ENCODE results near the gene TNFRSF6B.
"Not testable (repeated sequence)": the region's sequence is repeated elsewhere in the genome, so short reads cannot be mapped to it uniquely, and the experiment has no call there.

TNFRSF6B gene
- 0 reads per million in 3 donors for total RNA-seq

GRCh38 chr20:63696628-63697356 is at the start of gene TNFRSF6B:
TSS of gene TNFRSF6B (plus strand) at chr20:63696652. CDS start at chr20:63696768, 116 bp downstream.
- Histone ChIP-seq H3K4me1 (ENCODE audit: control insufficient read depth, insufficient read depth, low read length, poor library complexity, severe bottlenecking) (peaks cover 32% of the 10 kb centered on the region), H3K9me3 (ENCODE audit: control insufficient read depth, low read length) (no peaks in the 10 kb centered on the region), H3K27ac (ENCODE audit: insufficient read depth, low read length, poor library complexity, severe bottlenecking) (no peak within 1 kb of the TSS), H3K4me3 (ENCODE audit: insufficient read depth, low read depth, low read length, poor library complexity, severe bottlenecking) (peak within 1 kb of the TSS; percentile 37), H3K36me3 (ENCODE audit: control insufficient read depth, insufficient read depth, low read length) (peaks cover 8% of the 10 kb centered on the region), H3K27me3 (replicated peaks; ENCODE audit: control insufficient read depth, insufficient read depth, low read length, poor library complexity, severe bottlenecking) (no peaks in the 10 kb centered on the region)
- DNase-seq, result no peak

- Histone ChIP-seq H3K4me3 (ENCODE audit: insufficient read depth, low read depth, low read length, poor library complexity, severe bottlenecking) (no peak overlapping the region), H3K4me1 (ENCODE audit: control insufficient read depth, insufficient read depth, low read length, poor library complexity, severe bottlenecking) (peaks cover 11% of the 10 kb centered on the region)
These were observed 48.3 kb upstream of the TNFRSF6B start for GRCh38 chr20:63648190-63648589.

GRCh38 chr20:63648895-63649589 is 47.4 kb upstream of the TNFRSF6B start:
- Histone ChIP-seq H3K9me3 (ENCODE audit: control insufficient read depth, low read length) (no peaks in the 10 kb centered on the region), H3K27ac (ENCODE audit: insufficient read depth, low read length, poor library complexity, severe bottlenecking) (no peak overlapping the region), H3K4me3 (ENCODE audit: insufficient read depth, low read depth, low read length, poor library complexity, severe bottlenecking) (no peak overlapping the region), H3K27me3 (replicated peaks; ENCODE audit: control insufficient read depth, insufficient read depth, low read length, poor library complexity, severe bottlenecking) (no peaks in the 10 kb centered on the region), H3K4me1 (ENCODE audit: control insufficient read depth, insufficient read depth, low read length, poor library complexity, severe bottlenecking) (peaks cover 11% of the 10 kb centered on the region), H3K36me3 (ENCODE audit: control insufficient read depth, insufficient read depth, low read length) (peaks cover under 1% of the 10 kb centered on the region)
- no peak for DNase-seq

More at GRCh38 chr20:63648190-63648589, 48.3 kb upstream of the TNFRSF6B start:
- no peaks in the 10 kb centered on the region for H3K9me3 ChIP-seq (ENCODE audit: control insufficient read depth, low read length)
- H3K27ac ChIP-seq (ENCODE audit: insufficient read depth, low read length, poor library complexity, severe bottlenecking), result no peak overlapping the region
- no peak for DNase-seq
- no peaks in the 10 kb centered on the region for H3K27me3 ChIP-seq (replicated peaks; ENCODE audit: control insufficient read depth, insufficient read depth, low read length, poor library complexity, severe bottlenecking)
- peaks cover 6% of the 10 kb centered on the region for H3K36me3 ChIP-seq (ENCODE audit: control insufficient read depth, insufficient read depth, low read length)

GRCh38 chr20:63650486-63650885 is 46.0 kb upstream of the TNFRSF6B start:
- H3K27me3 ChIP-seq (replicated peaks; ENCODE audit: control insufficient read depth, insufficient read depth, low read length, poor library complexity, severe bottlenecking); H3K27ac ChIP-seq (ENCODE audit: insufficient read depth, low read length, poor library complexity, severe bottlenecking); H3K36me3 ChIP-seq (ENCODE audit: control insufficient read depth, insufficient read depth, low read length); DNase-seq; H3K9me3 ChIP-seq (ENCODE audit: control insufficient read depth, low read length); H3K4me3 ChIP-seq (ENCODE audit: insufficient read depth, low read depth, low read length, poor library complexity, severe bottlenecking): not testable (repeated sequence)
- peaks cover 17% of the 10 kb centered on the region for H3K4me1 ChIP-seq (ENCODE audit: control insufficient read depth, insufficient read depth, low read length, poor library complexity, severe bottlenecking)

GRCh38 chr20:63651942-63652191 is 44.6 kb upstream of the TNFRSF6B start:
- H3K4me1 ChIP-seq (ENCODE audit: control insufficient read depth, insufficient read depth, low read length, poor library complexity, severe bottlenecking), result peaks cover 17% of the 10 kb centered on the region
- no peaks in the 10 kb centered on the region for H3K36me3 ChIP-seq (ENCODE audit: control insufficient read depth, insufficient read depth, low read length)
- no peaks in the 10 kb centered on the region for H3K27me3 ChIP-seq (replicated peaks; ENCODE audit: control insufficient read depth, insufficient read depth, low read length, poor library complexity, severe bottlenecking)
- H3K4me3 ChIP-seq (ENCODE audit: insufficient read depth, low read depth, low read length, poor library complexity, severe bottlenecking), result peak overlapping the region; percentile 71
- DNase-seq, result peak in 1 of 3 donors; percentile 50
- peak overlapping the region; percentile 48 for H3K27ac ChIP-seq (ENCODE audit: insufficient read depth, low read length, poor library complexity, severe bottlenecking)
- H3K9me3 ChIP-seq (ENCODE audit: control insufficient read depth, low read length), result no peaks in the 10 kb centered on the region

GRCh38 chr20:63652192-63652980 is 44.1 kb upstream of the TNFRSF6B start:
- Histone ChIP-seq H3K27me3 (replicated peaks; ENCODE audit: control insufficient read depth, insufficient read depth, low read length, poor library complexity, severe bottlenecking) (no peaks in the 10 kb centered on the region), H3K9me3 (ENCODE audit: control insufficient read depth, low read length) (no peaks in the 10 kb centered on the region), H3K36me3 (ENCODE audit: control insufficient read depth, insufficient read depth, low read length) (no peaks in the 10 kb centered on the region), H3K27ac (ENCODE audit: insufficient read depth, low read length, poor library complexity, severe bottlenecking) (peak overlapping the region; percentile 48), H3K4me1 (ENCODE audit: control insufficient read depth, insufficient read depth, low read length, poor library complexity, severe bottlenecking) (peaks cover 17% of the 10 kb centered on the region), H3K4me3 (ENCODE audit: insufficient read depth, low read depth, low read length, poor library complexity, severe bottlenecking) (peak overlapping the region; percentile 71)
- peak; percentile 25 to 49 (median 40) for DNase-seq

- Histone ChIP-seq H3K27me3 (replicated peaks; ENCODE audit: control insufficient read depth, insufficient read depth, low read length, poor library complexity, severe bottlenecking) (no peaks in the 10 kb centered on the region), H3K4me1 (ENCODE audit: control insufficient read depth, insufficient read depth, low read length, poor library complexity, severe bottlenecking) (peaks cover 22% of the 10 kb centered on the region), H3K27ac (ENCODE audit: insufficient read depth, low read length, poor library complexity, severe bottlenecking) (peak within 1 kb of the TSS; percentile 60), H3K4me3 (ENCODE audit: insufficient read depth, low read depth, low read length, poor library complexity, severe bottlenecking) (peak within 1 kb of the TSS; percentile 71), H3K36me3 (ENCODE audit: control insufficient read depth, insufficient read depth, low read length) (no peaks in the 10 kb centered on the region), H3K9me3 (ENCODE audit: control insufficient read depth, low read length) (no peaks in the 10 kb centered on the region)
- DNase-seq, result peak; percentile 52 to 67 (median 59)
These were observed 43.1 kb upstream of the TNFRSF6B start, which contains the start of gene STMN3 for GRCh38 chr20:63653041-63653973. TSS of gene STMN3 (minus strand) at chr20:63653424. CDS start at chr20:63653345, 79 bp downstream.

GRCh38 chr20:63653974-63654668 is 42.3 kb upstream of the TNFRSF6B start:
- Histone ChIP-seq H3K4me3 (ENCODE audit: insufficient read depth, low read depth, low read length, poor library complexity, severe bottlenecking) (peak overlapping the region; percentile 71), H3K9me3 (ENCODE audit: control insufficient read depth, low read length) (no peaks in the 10 kb centered on the region), H3K27ac (ENCODE audit: insufficient read depth, low read length, poor library complexity, severe bottlenecking) (peak overlapping the region; percentile 60), H3K36me3 (ENCODE audit: control insufficient read depth, insufficient read depth, low read length) (no peaks in the 10 kb centered on the region), H3K4me1 (ENCODE audit: control insufficient read depth, insufficient read depth, low read length, poor library complexity, severe bottlenecking) (peaks cover 27% of the 10 kb centered on the region), H3K27me3 (replicated peaks; ENCODE audit: control insufficient read depth, insufficient read depth, low read length, poor library complexity, severe bottlenecking) (no peaks in the 10 kb centered on the region)
- DNase-seq, result no peak

- no peak for DNase-seq
- Histone ChIP-seq H3K4me3 (ENCODE audit: insufficient read depth, low read depth, low read length, poor library complexity, severe bottlenecking) (no peak overlapping the region), H3K4me1 (ENCODE audit: control insufficient read depth, insufficient read depth, low read length, poor library complexity, severe bottlenecking) (peaks cover 30% of the 10 kb centered on the region), H3K27ac (ENCODE audit: insufficient read depth, low read length, poor library complexity, severe bottlenecking) (no peak overlapping the region), H3K36me3 (ENCODE audit: control insufficient read depth, insufficient read depth, low read length) (no peaks in the 10 kb centered on the region), H3K9me3 (ENCODE audit: control insufficient read depth, low read length) (no peaks in the 10 kb centered on the region), H3K27me3 (replicated peaks; ENCODE audit: control insufficient read depth, insufficient read depth, low read length, poor library complexity, severe bottlenecking) (no peaks in the 10 kb centered on the region)
These were observed 41.2 kb upstream of the TNFRSF6B start for GRCh38 chr20:63655249-63655648.

All from effector memory CD4-positive, alpha-beta T cell (primary cell).